ENCODE results near the gene FRMD3.

DNA sequence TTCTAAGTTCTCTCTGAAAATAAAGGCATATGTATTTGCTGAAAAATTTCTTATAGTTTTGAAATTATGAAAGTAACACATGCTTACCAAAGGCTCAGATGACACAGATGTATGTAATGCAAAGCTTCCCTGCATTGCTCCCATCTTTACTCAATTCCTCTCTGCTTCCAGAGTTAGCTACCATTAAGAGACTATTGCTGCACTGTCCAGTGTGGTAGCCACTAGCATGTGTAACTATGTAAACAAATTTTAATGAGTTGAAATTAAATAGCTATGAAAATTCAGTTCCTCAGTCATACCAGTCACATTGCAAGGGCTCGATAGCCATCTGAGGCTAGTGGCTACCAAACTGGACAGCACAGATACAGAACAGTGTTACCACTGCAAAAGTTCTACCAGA, 17.9 kb downstream of the FRMD3 start:
- no peak for TF ChIP-seq FOXM1 (IDR thresholded peaks at IDR 0.05; ENCODE audit: borderline replicate concordance)
- TF ChIP-seq FOXA1 (IDR thresholded peaks at IDR 0.05), result no peak
- TF ChIP-seq BHLHE40 (IDR thresholded peaks at IDR 0.05; ENCODE audit: borderline replicate concordance), result no peak
- no peak for TF ChIP-seq SUZ12 (IDR thresholded peaks at IDR 0.05)
- TF ChIP-seq SP1 (IDR thresholded peaks at IDR 0.05), result no peak
- TF ChIP-seq, protein P1, sequence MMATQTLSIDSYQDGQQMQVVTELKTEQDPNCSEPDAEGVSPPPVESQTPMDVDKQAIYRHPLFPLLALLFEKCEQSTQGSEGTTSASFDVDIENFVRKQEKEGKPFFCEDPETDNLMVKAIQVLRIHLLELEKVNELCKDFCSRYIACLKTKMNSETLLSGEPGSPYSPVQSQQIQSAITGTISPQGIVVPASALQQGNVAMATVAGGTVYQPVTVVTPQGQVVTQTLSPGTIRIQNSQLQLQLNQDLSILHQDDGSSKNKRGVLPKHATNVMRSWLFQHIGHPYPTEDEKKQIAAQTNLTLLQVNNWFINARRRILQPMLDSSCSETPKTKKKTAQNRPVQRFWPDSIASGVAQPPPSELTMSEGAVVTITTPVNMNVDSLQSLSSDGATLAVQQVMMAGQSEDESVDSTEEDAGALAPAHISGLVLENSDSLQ (IDR thresholded peaks at IDR 0.05), result no peak
- no peak for TF ChIP-seq FOXK2 (IDR thresholded peaks at IDR 0.05)
- no peak for TF ChIP-seq LEF1 (IDR thresholded peaks at IDR 0.05; ENCODE audit: borderline replicate concordance)
- TF ChIP-seq NFRKB (IDR thresholded peaks at IDR 0.05), result no peak
- no peak for TF ChIP-seq HDGF (IDR thresholded peaks at IDR 0.05; ENCODE audit: borderline replicate concordance)

Measured in HEK293T (cell line).